ENCODE data around the gene SPRY4. TPM values are rescaled to one million over a fixed set of nuclear protein-coding genes. Genes with fewer than 3 reads are reported as not detected.
A peak's percentile ranks its signal among the peaks of the same experiment; 100 is the strongest.

SPRY4 gene
- total and polyA plus RNA-seq, 10 donors = 0.76 to 33.5 (median 15.8) TPM

DNA sequence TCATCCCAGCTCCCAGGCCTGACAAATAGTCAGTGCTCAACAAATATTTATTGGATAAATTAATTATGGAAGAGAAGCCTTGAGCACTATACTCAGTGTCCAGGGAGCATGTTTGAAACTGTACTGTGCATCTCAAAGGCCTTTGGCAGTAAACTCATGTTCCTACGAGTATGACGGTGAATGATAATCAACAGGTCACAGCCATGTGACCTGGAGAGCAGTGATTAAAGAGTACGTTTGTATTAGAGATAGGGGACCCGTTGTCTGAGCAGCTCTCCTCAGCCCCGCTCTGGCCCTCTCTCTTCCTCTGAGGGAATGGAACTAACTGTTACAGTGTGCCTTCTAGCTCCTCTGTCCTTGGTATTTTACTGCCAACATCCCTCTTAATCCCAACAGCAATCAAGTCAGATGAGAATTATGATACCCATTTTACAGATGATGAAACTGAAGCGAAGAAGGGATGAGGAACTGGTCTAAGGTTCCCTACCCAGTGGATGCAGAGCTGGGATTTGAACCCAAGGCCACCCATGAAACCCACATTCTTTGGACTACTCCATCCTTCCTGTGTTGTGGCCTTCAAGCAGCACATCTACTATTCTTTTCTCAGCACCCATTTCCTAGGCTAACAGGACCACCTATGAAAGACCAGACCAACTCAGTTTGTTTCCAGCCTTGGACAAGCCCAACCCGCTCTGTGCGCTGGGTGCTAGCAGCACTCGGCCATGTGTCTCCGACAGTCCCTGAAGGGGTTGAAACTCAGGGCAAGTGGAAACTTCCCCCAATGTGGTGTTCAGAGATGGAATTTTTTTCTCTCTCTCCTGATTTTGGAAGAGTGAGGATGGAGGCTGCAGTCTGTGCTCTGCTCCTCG lies 34.9 kb downstream of the SPRY4 start:
- intact Hi-C loops (cut with DNase I; ENCODE audit: low total_unique reads) = no loop called here
- no peak overlapping the region for H3K4me3 ChIP-seq
- no peaks in the 10 kb centered on the region for H3K27me3 ChIP-seq (replicated peaks in 1 of 7)
- peaks cover 3 to 36% (median 16%) of the 10 kb centered on the region in 6 donors for H3K4me1 ChIP-seq
- H3K27ac ChIP-seq = no peak overlapping the region
- TF ChIP-seq, protein P1, sequence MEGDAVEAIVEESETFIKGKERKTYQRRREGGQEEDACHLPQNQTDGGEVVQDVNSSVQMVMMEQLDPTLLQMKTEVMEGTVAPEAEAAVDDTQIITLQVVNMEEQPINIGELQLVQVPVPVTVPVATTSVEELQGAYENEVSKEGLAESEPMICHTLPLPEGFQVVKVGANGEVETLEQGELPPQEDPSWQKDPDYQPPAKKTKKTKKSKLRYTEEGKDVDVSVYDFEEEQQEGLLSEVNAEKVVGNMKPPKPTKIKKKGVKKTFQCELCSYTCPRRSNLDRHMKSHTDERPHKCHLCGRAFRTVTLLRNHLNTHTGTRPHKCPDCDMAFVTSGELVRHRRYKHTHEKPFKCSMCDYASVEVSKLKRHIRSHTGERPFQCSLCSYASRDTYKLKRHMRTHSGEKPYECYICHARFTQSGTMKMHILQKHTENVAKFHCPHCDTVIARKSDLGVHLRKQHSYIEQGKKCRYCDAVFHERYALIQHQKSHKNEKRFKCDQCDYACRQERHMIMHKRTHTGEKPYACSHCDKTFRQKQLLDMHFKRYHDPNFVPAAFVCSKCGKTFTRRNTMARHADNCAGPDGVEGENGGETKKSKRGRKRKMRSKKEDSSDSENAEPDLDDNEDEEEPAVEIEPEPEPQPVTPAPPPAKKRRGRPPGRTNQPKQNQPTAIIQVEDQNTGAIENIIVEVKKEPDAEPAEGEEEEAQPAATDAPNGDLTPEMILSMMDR (IDR thresholded peaks at IDR 0.05 in 8 of 11, conservative IDR thresholded peaks at IDR 0.05 in 3 of 11) = no peak
- TF ChIP-seq POLR2AphosphoS5 (IDR thresholded peaks at IDR 0.05) (no peak), POLR2A (IDR thresholded peaks at IDR 0.05) (no peak)
- no peak for DNase-seq
- H3K9me3 ChIP-seq = no peaks in the 10 kb centered on the region
- no peaks in the 10 kb centered on the region for H3K36me3 ChIP-seq
- 73 to 81% (median 79%) methylated on average over 11 of the region's 11 CpGs for WGBS, 5 donors

DNA sequence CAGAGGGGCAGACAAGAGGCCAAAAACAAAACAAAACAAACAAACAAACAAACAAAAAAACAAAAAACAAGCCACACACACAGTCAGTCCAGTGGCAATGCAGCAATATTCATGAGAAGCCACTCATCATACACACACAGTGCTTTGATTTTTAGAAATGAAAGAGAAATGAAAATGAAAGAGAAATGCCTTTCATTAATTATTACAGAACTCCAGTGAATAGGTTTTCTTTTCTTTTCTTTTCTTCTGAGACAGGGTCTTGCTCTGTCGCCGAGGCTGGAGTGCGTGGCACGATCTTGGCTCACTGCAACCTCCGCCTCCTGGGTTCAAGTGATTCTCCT lies 36.9 kb downstream of the SPRY4 start:
- Histone ChIP-seq H3K4me3 (no peak overlapping the region), H3K9me3 (no peaks in the 10 kb centered on the region), H3K36me3 (no peaks in the 10 kb centered on the region), H3K4me1 (peaks cover 3 to 25% (median 15%) of the 10 kb centered on the region in 6 donors), H3K27me3 (replicated peaks in 1 of 7) (no peaks in the 10 kb centered on the region), H3K27ac (peak overlapping the region in 7 of 8 donors; percentile 12 to 50 (median 29))
- DNase-seq = no peak
- TF ChIP-seq, protein P1 (IDR thresholded peaks at IDR 0.05 in 8 of 11, conservative IDR thresholded peaks at IDR 0.05 in 3 of 11) = no peak
- TF ChIP-seq POLR2A (IDR thresholded peaks at IDR 0.05) (no peak), POLR2AphosphoS5 (IDR thresholded peaks at IDR 0.05) (no peak)
- 73 to 86% (median 76%) methylated on average over 5 of the region's 5 CpGs for WGBS, 5 donors
- intact Hi-C loops (cut with DNase I; ENCODE audit: low total_unique reads) = no loop called here

DNA sequence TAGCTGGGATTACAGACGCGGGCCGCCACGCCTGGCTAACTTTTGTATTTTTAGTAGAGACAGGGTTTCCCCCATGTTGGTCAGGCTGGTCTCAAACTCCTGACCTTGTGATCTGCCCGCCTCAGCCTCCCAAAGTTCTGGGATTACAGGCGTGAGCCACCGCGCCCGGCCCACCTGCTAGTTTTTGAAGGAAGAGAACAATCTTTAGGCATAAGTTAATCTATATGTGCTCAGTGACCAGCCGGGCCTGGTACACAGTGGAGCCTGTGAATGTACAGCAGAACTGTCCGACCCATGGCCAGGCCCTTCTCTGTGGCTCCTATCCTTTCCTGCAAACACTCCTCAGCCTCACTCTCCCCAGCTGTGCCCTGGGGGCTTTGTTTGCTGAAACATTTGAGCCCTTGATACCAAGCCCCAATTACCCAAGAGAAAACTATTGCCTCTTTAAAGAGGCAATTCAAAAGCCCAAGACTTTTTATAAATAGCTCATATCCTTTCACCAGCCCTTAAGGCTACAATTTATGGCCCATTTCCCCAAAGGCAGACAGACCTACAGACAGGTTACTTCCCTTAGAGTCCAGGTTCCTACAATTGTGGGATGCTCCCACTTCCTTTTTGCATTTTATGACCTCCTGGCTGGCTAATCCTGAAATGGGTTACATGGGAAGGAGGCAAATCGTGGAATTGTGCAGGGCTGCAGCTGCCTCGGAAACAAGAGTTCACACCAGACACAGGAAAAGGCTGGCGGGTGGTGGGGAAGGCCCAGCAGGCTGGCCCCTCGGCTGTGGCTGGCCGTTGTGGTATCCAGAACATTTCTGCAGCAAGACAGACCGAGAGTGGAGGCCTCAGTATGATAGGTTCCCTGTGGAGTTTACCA lies 37.5 kb downstream of the SPRY4 start:
- no peak for DNase-seq
- WGBS, 5 donors = 61 to 68% (median 67%) methylated on average over 14 to 17 of the region's 17 CpGs
- no peaks in the 10 kb centered on the region for H3K36me3 ChIP-seq
- H3K27me3 ChIP-seq (replicated peaks in 1 of 7) = no peaks in the 10 kb centered on the region
- peaks cover 3 to 25% (median 15%) of the 10 kb centered on the region in 6 donors for H3K4me1 ChIP-seq
- TF ChIP-seq POLR2A (IDR thresholded peaks at IDR 0.05) = no peak
- TF ChIP-seq POLR2AphosphoS5 (IDR thresholded peaks at IDR 0.05) = no peak
- TF ChIP-seq, protein P1 (IDR thresholded peaks at IDR 0.05 in 8 of 11, conservative IDR thresholded peaks at IDR 0.05 in 3 of 11) = no peak
- no peak overlapping the region for H3K4me3 ChIP-seq
- peak overlapping the region in 6 of 8 donors; percentile 12 to 50 (median 26) for H3K27ac ChIP-seq
- intact Hi-C loops (cut with DNase I; ENCODE audit: low total_unique reads) = no loop called here
- H3K9me3 ChIP-seq = no peaks in the 10 kb centered on the region

DNA sequence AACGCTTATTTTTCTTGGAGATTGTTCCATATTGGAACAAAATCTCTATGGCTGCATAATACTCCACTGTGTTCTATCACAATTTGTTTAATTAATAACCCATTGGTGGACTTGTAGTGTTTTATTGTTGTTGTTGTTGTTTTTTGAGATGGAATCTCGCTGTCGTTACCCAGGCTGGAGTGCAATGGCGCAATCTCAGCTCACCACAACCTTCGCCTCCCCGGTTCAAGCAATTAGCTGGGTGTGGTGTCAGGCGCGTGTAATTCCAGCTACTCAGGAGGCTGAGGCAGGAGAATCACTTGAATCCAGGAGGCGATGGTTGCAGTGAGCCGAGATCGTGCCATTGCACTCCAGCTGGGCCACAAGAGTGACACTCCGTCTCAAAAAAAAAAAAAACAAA lies 38.7 kb downstream of the SPRY4 start:
- Histone ChIP-seq H3K9me3 (no peaks in the 10 kb centered on the region), H3K4me1 (peaks cover 3 to 27% (median 18%) of the 10 kb centered on the region in 6 donors), H3K4me3 (no peak overlapping the region), H3K27me3 (replicated peaks in 1 of 7) (no peaks in the 10 kb centered on the region), H3K36me3 (no peaks in the 10 kb centered on the region), H3K27ac (no peak overlapping the region)
- TF ChIP-seq, protein P1 (IDR thresholded peaks at IDR 0.05 in 8 of 11, conservative IDR thresholded peaks at IDR 0.05 in 3 of 11) = no peak
- intact Hi-C loops (cut with DNase I; ENCODE audit: low total_unique reads) = no loop called here
- no peak for DNase-seq
- 89 to 95% (median 91%) methylated on average over 12 of the region's 12 CpGs for WGBS, 5 donors
